NT2/D1 (cell line): Measurements from ENCODE around the gene ZBTB20.

Experiments used
- SUZ12 ChIP-seq: IDR thresholded peaks from 2 replicates; pipeline ENCODE4 v1.6.1; 2011; ENCODE audit not compliant: insufficient read length, insufficient read depth; ENCODE audit errors: extremely low read depth
- YY1 ChIP-seq: IDR thresholded peaks from 2 replicates; pipeline ENCODE4 v1.6.1; 2011; ENCODE audit not compliant: insufficient read length, insufficient read depth
- ZNF274 ChIP-seq: IDR thresholded peaks from 2 replicates; pipeline ENCODE4 v1.6.1; 2011; ENCODE audit warnings: mild to moderate bottlenecking, low read depth, low read length

DNA sequence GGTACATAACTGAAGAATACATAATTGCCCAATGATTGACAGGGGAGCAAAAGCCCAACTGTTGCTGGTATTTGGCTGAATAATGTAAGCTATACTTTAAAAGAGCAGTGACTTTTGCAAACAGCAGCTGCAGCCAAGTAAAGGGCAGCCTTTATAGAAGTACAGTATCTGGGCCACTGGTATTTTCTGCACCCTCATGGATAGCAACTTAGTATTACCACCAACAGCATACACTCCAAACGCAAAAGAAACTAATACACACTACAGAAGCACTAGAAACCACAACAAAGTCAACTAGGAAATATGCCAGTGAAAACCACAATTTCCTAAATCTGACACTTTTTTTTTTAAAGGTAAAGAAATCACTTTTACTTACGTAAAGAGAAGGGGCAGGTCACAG lies 647.1 kb downstream of the ZBTB20 start:
- TF ChIP-seq SUZ12 (no peak), ZNF274 (no peak), YY1 (no peak)
